HG03025 (cell line): ENCODE results near the gene MMP25.
"Not testable (repeated sequence)": the region's sequence is repeated elsewhere in the genome, so short reads cannot be mapped to it uniquely, and the experiment has no call there.

Experiments used
- ATAC-seq: cut with Tn5 transposase; IDR thresholded peaks from one replicate; pipeline ENCODE4 v1.9.1; 2021; ENCODE audit warnings: mild to moderate bottlenecking, moderate library complexity; ENCODE audit not compliant: unreplicated experiment, low FRiP score

The MMP25 gene

DNA sequence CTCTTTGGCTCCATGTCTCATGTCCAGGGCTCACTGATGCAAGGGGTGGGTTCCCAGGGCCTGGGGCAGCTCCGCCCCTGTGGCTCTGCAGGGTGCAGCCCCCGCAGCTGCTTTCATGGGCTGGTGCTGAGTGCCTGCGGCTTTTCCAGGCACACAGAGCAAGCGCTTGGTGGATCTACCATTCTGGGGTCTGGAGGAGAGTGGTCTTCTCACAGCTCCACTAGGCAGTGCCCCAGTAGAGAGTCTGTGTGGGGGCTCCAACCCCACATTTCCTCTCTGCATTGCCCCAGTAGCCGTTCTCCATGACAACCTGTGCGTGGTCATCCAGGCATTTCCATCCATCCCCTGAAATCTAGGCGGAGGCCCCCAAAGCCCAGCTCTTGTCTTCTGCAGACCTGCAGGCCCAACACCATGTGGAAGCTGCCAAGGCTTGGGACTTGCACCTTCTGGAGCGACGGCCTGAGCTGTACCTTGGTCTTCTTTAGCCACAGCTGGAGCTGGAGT, 24.3 kb downstream of the MMP25 start:
- ATAC-seq, result no peak

GRCh38 chr16:3071655-3072054, 25.3 kb downstream of the MMP25 start:
- ATAC-seq, result no peak

GRCh38 chr16:3072148-3072547, 25.8 kb downstream of the MMP25 start:
- ATAC-seq, result not testable (repeated sequence)

DNA sequence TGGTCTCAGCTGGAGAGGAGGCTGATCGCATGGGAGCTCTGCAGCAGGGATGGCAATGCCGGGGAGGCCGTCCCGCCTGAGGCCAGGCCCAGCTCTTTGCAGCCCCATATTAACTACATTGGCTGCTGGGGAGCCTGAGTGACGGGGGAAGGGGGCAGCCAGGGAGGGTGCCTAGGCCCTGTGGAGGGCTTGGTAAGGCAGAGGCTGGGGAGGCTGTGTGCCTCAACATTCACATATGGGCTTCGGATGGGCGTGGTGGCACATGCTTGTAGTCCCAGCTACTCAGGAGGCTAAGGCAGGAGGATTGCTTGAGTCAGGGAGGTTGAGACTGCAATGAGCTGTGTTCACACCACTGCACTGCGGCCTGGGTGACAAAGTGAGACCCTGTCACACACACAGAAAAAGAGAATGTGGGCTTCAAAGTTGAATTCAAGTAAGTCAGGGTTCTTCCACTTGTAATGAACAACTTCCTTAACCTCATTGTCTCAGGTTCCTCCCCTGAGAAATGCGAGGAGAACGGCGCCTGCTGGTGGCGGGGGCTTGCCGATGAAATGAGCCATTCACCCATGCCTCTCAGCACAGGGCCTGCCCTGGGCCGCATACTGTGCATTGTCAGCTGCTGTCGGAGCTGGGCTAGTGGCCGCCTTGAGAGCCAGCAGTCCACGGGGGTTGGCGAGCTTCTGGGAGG, 26.4 kb downstream of the MMP25 start:
- not testable (repeated sequence) for ATAC-seq

DNA sequence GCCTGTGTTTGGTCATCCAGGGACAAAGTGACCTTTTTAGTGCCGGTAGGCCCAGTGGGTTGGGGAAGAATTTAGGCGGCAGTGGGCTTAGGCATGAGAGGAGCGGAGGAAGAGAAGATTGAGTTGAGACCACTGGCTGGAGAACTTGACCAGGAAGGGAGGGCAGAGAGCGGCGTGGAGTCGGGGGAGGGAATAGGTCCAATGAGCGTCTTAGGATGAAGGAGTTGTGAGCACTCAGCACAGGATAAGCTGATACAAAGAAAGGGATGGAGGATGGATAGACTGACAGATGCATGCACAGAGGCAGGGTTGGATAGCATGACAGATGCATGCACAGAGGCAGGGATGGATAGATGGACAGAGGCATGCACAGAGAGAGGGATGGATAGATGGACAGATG, 27.1 kb downstream of the MMP25 start:
- ATAC-seq, result no peak

DNA sequence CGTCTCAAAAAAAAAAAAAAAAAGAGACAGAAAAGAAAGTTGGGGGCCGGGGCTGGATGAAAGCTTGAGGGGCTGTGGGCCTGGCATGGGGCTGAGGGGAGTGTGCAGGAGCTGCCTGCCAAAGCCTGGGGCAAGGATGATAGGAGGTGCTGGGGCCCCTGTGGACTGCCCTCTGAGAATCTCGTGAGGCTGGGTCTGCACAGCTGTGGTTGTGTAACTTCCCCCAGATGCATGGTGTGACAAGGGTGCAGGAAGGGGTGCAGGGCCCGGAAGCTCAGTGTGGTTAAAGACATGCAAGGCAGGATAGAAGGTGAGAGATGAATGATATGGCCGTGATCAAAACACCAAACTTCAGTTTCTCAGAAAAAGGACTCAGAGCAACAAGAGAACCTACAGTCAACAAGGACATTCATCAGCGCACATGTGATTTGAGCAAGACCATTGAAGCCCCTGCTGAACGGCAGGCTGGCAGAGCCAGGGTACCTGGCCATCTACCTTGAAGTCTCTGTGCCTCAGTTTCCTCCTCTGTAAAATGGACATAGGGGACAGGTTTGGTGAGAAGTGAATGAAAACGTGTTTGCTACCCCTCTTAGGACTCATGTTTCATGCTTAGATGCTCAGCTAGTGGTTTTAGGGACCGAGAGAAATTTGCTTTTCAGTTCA, 28.6 kb downstream of the MMP25 start:
- ATAC-seq, result no peak

- no peak for ATAC-seq
Measured at GRCh38 chr16:3075523-3075915, 29.2 kb downstream of the MMP25 start.

DNA sequence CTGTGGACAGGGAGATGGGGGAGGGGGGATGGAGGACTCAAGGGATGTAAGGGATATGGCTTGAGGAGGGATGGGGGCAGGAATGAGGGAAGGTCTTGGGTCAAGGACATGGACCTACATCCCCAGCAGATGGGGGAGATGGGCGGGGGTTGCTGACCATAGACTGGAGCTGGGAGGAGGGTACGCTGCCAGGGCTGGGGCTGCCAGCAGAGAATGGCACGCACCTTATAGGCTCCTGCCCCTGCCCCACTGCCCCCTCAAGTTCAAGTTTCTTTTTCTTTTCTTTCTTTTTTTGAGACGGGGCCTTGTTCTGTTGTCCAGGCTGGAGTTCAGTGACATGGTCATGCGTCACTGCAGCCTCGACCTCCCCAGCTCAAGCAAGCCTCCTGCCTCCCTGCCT, 29.6 kb downstream of the MMP25 start:
- not testable (repeated sequence) for ATAC-seq

- ATAC-seq, result no peak
Measured at GRCh38 chr16:3076577-3076976, 30.2 kb downstream of the MMP25 start.

GRCh38 chr16:3080024-3080423, 33.7 kb downstream of the MMP25 start:
- no peak for ATAC-seq

DNA sequence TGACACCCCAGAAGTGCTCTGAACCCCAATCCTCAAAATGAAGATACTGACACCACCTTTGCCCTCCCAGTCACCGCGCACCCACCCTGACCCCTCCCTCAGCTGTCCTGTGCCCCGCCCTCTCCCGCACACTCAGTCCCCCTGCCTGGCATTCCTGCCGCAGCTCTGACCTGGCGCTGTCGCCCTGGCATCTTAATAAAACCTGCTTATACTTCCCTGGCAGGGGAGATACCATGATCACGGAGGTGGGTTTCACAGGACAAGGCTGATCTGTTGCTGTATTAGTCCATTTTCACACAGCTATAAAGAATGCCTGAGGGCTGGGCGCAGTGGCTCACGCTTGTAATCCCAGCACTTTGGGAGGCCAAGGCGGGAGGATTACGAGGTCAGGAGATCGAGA, 35.6 kb downstream of the MMP25 start:
- ATAC-seq, result not testable (repeated sequence)

DNA sequence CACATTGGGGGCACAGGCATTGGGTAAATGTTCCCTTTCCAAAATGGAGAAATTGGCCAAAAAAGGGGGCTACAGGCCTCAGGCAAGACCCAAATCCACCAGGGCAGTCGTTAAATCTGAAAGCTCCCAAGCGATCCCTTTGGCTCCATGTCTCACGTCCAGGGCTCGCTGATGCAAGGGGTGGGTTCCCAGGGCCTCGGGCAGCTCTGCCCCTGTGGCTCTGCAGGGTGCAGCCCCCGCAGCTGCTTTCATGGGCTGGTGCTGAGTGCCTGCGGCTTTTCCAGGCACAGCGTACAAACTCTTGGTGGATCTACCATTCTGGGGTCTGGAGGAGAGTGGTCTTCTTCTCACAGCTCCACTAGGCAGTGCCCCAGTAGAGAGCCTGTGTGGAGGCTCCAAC, 37.0 kb downstream of the MMP25 start:
- ATAC-seq, result not testable (repeated sequence)

- no peak for ATAC-seq
Measured at GRCh38 chr16:3084491-3084890, 38.1 kb downstream of the MMP25 start.

GRCh38 chr16:3084969-3085670, 38.8 kb downstream of the MMP25 start:
- no peak for ATAC-seq

- ATAC-seq, result no peak
Measured at GRCh38 chr16:3085868-3086595, 39.7 kb downstream of the MMP25 start.

DNA sequence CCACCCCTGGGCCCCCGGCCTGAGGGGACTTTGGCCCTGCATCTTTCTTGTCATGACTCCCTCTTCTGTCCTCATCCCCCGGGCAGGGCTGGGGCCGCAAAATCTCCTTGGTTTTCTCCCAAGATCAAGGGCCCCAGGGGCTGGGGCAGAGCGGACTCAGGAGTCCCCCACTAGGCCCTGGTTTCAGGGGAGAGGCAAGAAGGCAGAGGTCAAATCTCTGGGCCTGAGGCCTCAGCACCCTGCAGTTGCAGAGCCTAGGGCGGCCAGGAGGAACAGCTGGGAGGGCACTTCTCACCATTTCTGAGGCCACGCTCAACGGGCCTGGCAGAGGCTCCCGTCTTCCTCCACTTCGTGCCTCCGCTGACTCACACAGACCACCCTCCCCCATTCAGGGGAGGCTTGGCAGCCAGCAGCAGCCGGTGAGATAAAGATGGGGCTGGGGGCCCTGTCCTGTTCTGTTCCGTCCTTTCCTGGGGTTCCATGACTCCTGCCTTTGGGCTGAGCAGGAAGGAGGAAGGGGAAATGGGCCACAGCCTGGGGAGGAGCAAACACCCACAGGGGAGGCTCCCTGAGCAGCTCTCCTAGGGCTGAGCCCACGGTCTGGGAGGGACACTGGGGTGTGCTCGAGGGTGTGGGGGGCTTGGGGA, 40.4 kb downstream of the MMP25 start:
- no peak for ATAC-seq

GRCh38 chr16:3087243-3088235, 41.2 kb downstream of the MMP25 start:
- ATAC-seq, result no peak

DNA sequence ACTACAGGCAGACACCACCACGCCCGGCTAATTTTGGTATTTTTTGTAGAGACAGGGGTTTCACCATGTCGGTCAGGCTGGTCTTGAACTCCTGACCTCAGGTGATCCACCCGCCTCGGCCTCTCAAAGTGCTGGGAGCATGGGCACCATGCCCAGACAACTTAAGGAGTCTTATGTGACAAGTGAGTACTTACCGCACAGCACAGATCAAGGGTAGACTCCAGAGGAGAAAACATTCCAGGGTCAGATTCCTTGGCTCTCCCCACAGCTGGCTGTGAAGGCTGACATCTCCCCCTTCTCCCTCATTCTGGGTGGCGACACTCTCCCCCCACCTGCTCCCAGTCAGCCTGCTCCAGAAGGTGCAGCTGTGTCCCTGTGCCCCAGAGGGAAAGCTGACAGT, 42.1 kb downstream of the MMP25 start:
- no peak for ATAC-seq
